MM.1S (cell line): ENCODE measurements around the gene KRT40.

ENCODE experiments used
- DNase-seq: peaks from one replicate; pipeline ENCODE4 v3.0.0-alpha.2; 2015
- H2AFZ ChIP-seq: fragments of 300-600 bp; sonication (generic); 2 replicates; pipeline ENCODE4 v1.6.0; 2016; ENCODE audit warnings: antibody characterized with exemption, low read length
- H3F3A ChIP-seq: fragments of 300-600 bp; sonication (generic); 2 replicates; pipeline ENCODE4 v1.6.1; 2016; ENCODE audit warnings: mild to moderate bottlenecking, antibody characterized with exemption, low read length, moderate library complexity, mixed read lengths; ENCODE audit not compliant: insufficient read depth
- H3K27ac ChIP-seq: fragments of 300-600 bp; sonication (generic); 2 replicates; pipeline ENCODE4 v1.5.1; 2016; ENCODE audit warnings: mild to moderate bottlenecking, low read length
- H3K27me3 ChIP-seq: fragments of 300-600 bp; sonication (generic); replicated peaks from 2 replicates; pipeline ENCODE4 v1.6.0; 2016; ENCODE audit warnings: low read length; ENCODE audit not compliant: insufficient read depth
- H3K36me3 ChIP-seq: fragments of 300-600 bp; sonication (generic); replicated peaks from 2 replicates; pipeline ENCODE4 v1.6.1; 2016; ENCODE audit warnings: mild to moderate bottlenecking, low read length, mixed read lengths; ENCODE audit not compliant: insufficient read depth
- H3K4me1 ChIP-seq: fragments of 300-600 bp; sonication (generic); 2 replicates; pipeline ENCODE4 v1.6.1; 2016; ENCODE audit warnings: low read length, mixed read lengths
- H3K4me2 ChIP-seq: fragments of 300-600 bp; sonication (generic); 2 replicates; pipeline ENCODE4 v1.6.0; 2016; ENCODE audit warnings: low read depth, low read length
- H3K4me3 ChIP-seq: fragments of 300-600 bp; sonication (generic); 2 replicates; pipeline ENCODE4 v1.5.1; 2016; ENCODE audit warnings: low read length, mixed read lengths
- H3K79me2 ChIP-seq: fragments of 300-600 bp; sonication (generic); 2 replicates; pipeline ENCODE4 v1.6.1; 2016; ENCODE audit warnings: mixed run types, low read length, mixed read lengths
- H3K9ac ChIP-seq: fragments of 300-600 bp; sonication (generic); 2 replicates; pipeline ENCODE4 v1.6.1; 2016; ENCODE audit warnings: low read length, mixed read lengths
- H3K9me2 ChIP-seq: fragments of 300-600 bp; sonication (generic); replicated peaks from 2 replicates; pipeline ENCODE4 v1.6.1; 2016; ENCODE audit warnings: mild to moderate bottlenecking, low read length, mixed read lengths; ENCODE audit not compliant: insufficient read depth
- H3K9me3 ChIP-seq: fragments of 300-600 bp; sonication (generic); replicated peaks from 2 replicates; pipeline ENCODE4 v1.6.1; 2016; ENCODE audit warnings: mild to moderate bottlenecking, low read length, mixed read lengths; ENCODE audit not compliant: insufficient read depth
- H4K20me1 ChIP-seq: fragments of 300-600 bp; sonication (generic); 2 replicates; pipeline ENCODE4 v1.6.1; 2016; ENCODE audit warnings: mild to moderate bottlenecking, low read length, moderate library complexity, mixed read lengths; ENCODE audit not compliant: insufficient read depth
- CTCF ChIP-seq: fragments of 300-600 bp; sonication (generic); IDR thresholded peaks from 2 replicates; pipeline ENCODE4 v1.5.1; 2016; ENCODE audit warnings: antibody characterized with exemption, low read length, mixed read lengths
- EZH2 ChIP-seq: fragments of 300-600 bp; sonication (generic); optimal IDR thresholded peaks from 2 replicates; pipeline ENCODE3; 2017; ENCODE audit warnings: low read depth, mild to moderate bottlenecking, antibody characterized with exemption, low read length, mixed read lengths
- EZH2phosphoT487 ChIP-seq: fragments of 300-600 bp; sonication (generic); IDR thresholded peaks from 2 replicates; pipeline ENCODE4 v1.6.1; 2018; ENCODE audit warnings: antibody characterized with exemption, low read length

The KRT40 gene

DNA sequence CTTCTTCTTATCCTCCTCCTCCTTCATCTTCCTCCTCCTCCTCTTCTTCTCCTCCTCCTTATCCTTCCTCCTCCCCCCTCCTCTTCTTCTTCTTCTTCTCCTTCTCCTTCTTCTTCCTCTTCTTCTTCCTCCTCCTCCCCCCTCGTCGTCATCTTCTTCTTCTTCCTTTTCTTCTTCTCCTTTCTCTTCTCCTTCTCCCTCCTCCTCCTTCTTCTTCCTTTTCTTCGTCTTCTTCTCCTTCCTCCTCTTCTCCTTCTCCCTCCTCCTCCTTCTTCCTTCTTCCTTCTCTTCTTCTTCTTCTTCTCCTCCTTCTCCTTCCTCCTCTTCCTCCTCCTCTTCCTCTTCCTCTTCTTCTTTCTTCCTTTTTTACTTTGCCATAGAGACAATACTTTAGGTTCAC lies 41.6 kb downstream of the KRT40 start:
- Histone ChIP-seq H4K20me1 (no peaks in the 10 kb centered on the region), H3K4me2 (no peak overlapping the region), H2AFZ (no peak overlapping the region), H3K27ac (no peak overlapping the region), H3K9ac (no peak overlapping the region), H3K27me3 (no peaks in the 10 kb centered on the region), H3F3A (no peaks in the 10 kb centered on the region), H3K36me3 (no peaks in the 10 kb centered on the region), H3K4me1 (no peaks in the 10 kb centered on the region), H3K9me3 (no peaks in the 10 kb centered on the region), H3K4me3 (no peak overlapping the region), H3K79me2 (no peaks in the 10 kb centered on the region), H3K9me2 (no peaks in the 10 kb centered on the region)
- DNase-seq = no peak
- no peak for TF ChIP-seq CTCF
- no peak for TF ChIP-seq EZH2
- TF ChIP-seq EZH2phosphoT487 = no peak

DNA sequence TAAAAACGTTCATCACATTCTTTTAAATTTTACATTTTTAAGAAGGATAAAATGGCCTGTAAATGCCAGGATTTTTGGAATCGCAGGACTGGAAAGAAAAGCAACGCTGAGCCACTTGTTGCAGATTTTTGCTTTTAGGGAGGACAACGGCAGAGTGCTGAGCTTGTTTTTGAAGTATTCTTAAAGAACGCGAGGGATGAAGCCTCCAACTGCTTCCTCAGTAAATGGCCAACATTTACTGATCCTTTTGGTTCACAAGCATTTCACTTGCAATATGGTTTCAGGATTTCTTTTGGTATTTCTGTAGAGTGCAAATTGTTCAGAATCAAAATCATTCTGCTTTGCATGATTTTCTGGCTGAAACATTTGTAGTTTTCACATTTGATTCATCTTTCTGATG lies 43.9 kb downstream of the KRT40 start:
- Histone ChIP-seq H3K9ac (no peak overlapping the region), H3K9me3 (no peaks in the 10 kb centered on the region), H3K79me2 (no peaks in the 10 kb centered on the region), H3K36me3 (no peaks in the 10 kb centered on the region), H3K27me3 (no peaks in the 10 kb centered on the region), H3K9me2 (no peaks in the 10 kb centered on the region), H2AFZ (no peak overlapping the region), H3K4me3 (no peak overlapping the region), H3F3A (no peaks in the 10 kb centered on the region), H3K4me2 (no peak overlapping the region), H3K27ac (no peak overlapping the region), H3K4me1 (no peaks in the 10 kb centered on the region), H4K20me1 (no peaks in the 10 kb centered on the region)
- no peak for TF ChIP-seq EZH2
- no peak for TF ChIP-seq EZH2phosphoT487
- TF ChIP-seq CTCF = no peak
- DNase-seq = no peak

- H3K79me2 ChIP-seq = no peaks in the 10 kb centered on the region
Observed at GRCh38 chr17:40938981-40939380, 45.1 kb downstream of the KRT40 start.

More at GRCh38 chr17:40938981-40939380, 45.1 kb downstream of the KRT40 start:
- no peaks in the 10 kb centered on the region for H4K20me1 ChIP-seq
- H3K9ac ChIP-seq = no peak overlapping the region
- DNase-seq = no peak
- H3F3A ChIP-seq = no peaks in the 10 kb centered on the region
- H3K9me3 ChIP-seq = no peaks in the 10 kb centered on the region
- no peak for TF ChIP-seq EZH2
- TF ChIP-seq EZH2phosphoT487 = no peak
- no peak for TF ChIP-seq CTCF
- H3K36me3 ChIP-seq = no peaks in the 10 kb centered on the region
- H3K4me1 ChIP-seq = no peaks in the 10 kb centered on the region
- H3K27ac ChIP-seq = no peak overlapping the region
- no peak overlapping the region for H2AFZ ChIP-seq
- H3K9me2 ChIP-seq = no peaks in the 10 kb centered on the region
- no peak overlapping the region for H3K4me2 ChIP-seq
- H3K27me3 ChIP-seq = no peaks in the 10 kb centered on the region
- no peak overlapping the region for H3K4me3 ChIP-seq
